K562 (cell line): ENCODE data around the gene FAM53A. TPM values are rescaled to one million over a fixed set of nuclear protein-coding genes. Genes with fewer than 3 reads are reported as not detected.

Experiments used
- CBX2 ChIP-seq: fragments of 200-600 bp; sonication (generic); IDR thresholded peaks from one replicate; pipeline ENCODE4 v1.6.1; 2012; ENCODE audit warnings: mild to moderate bottlenecking, low read length, inconsistent platforms; ENCODE audit not compliant: insufficient read depth, poor library complexity, severe bottlenecking
- DEAF1 ChIP-seq: fragments of 450-650 bp; formaldehyde crosslinking; IDR thresholded peaks from 2 replicates; pipeline ENCODE4 v1.4.0; 2020; ENCODE audit warnings: mild to moderate bottlenecking, moderate library complexity
- GATA2 ChIP-seq: sonication (generic); formaldehyde crosslinking; IDR thresholded peaks from 2 replicates; pipeline ENCODE4 v1.4.0; 2020; ENCODE audit warnings: mild to moderate bottlenecking, missing genetic modification reagents
- MAFF ChIP-seq: IDR thresholded peaks from 2 replicates; pipeline ENCODE4 v1.6.1; 2012; ENCODE audit warnings: low read length, improper control_type of control experiment
- NR1H2 ChIP-seq: sonication (generic); formaldehyde crosslinking; IDR thresholded peaks from 2 replicates; pipeline ENCODE4 v1.4.0; 2020; ENCODE audit warnings: mild to moderate bottlenecking, missing genetic modification reagents
- POLR3A ChIP-seq: IDR thresholded peaks from 2 replicates; pipeline ENCODE4 v1.6.1; 2011; ENCODE audit warnings: borderline replicate concordance, mild to moderate bottlenecking, moderate library complexity; ENCODE audit not compliant: insufficient read length, insufficient read depth; ENCODE audit errors: extremely low read depth
- RBM14 ChIP-seq: fragments of 200-400 bp; formaldehyde crosslinking; IDR thresholded peaks from 2 replicates; pipeline ENCODE4 v1.6.1; 2018; ENCODE audit warnings: low read depth, mild to moderate bottlenecking, low read length, moderate library complexity, borderline replicate concordance; ENCODE audit not compliant: insufficient read depth
- SNIP1 ChIP-seq: fragments of 450-650 bp; IDR thresholded peaks from 2 replicates; pipeline ENCODE4 v1.7.1; 2017; ENCODE audit warnings: low read depth, mild to moderate bottlenecking
- TAL1 ChIP-seq: fragments of 450-650 bp; IDR thresholded peaks from 2 replicates; pipeline ENCODE4 v1.6.1; 2016; ENCODE audit warnings: mild to moderate bottlenecking
- TCF7 ChIP-seq: sonication (generic); IDR thresholded peaks from 2 replicates; pipeline ENCODE4 v1.6.1; 2016; ENCODE audit warnings: antibody characterized with exemption, borderline replicate concordance
- THAP7 ChIP-seq: fragments of 250-450 bp; sonication (Bioruptor Pico); IDR thresholded peaks from 2 replicates; pipeline ENCODE4 v1.5.0; 2021
- ZFPM2 ChIP-seq: fragments of 250-450 bp; sonication (Bioruptor Pico); IDR thresholded peaks from 2 replicates; pipeline ENCODE4 v1.5.1; 2022; ENCODE audit warnings: mild to moderate bottlenecking
- ZNF140 ChIP-seq: fragments of 250-450 bp; sonication (Bioruptor Pico); IDR thresholded peaks from 2 replicates; pipeline ENCODE4 v1.8.0; 2021; ENCODE audit warnings: moderate library complexity, mild to moderate bottlenecking, inconsistent platforms
- ZNF551 ChIP-seq: fragments of 250-450 bp; sonication (Bioruptor Pico); IDR thresholded peaks from 2 replicates; pipeline ENCODE4 v1.5.0; 2021; ENCODE audit warnings: mild to moderate bottlenecking, moderate library complexity
- ZNF592 ChIP-seq: fragments of 450-650 bp; IDR thresholded peaks from 2 replicates; pipeline ENCODE4 v1.6.1; 2017; ENCODE audit warnings: antibody characterized with exemption, mild to moderate bottlenecking
- polyA plus RNA-seq, 8 experiments: library from polyadenylated mRNA; depleted of rRNA in 4 of 8; stranded (reverse) in 5 of 8; unstranded in 3 of 8; fragments of >200 nt; fragmentation: Nextera tagmentation in 2 of 8; fragmentation: Illumina TruSeq in 1 of 8; extraction: Ambion mirVana in 2 of 8; extraction: Trizol in 1 of 8; gene quantifications; 2 replicates each; pipeline versions ENCODE4 v1.2.1 to v1.2.3, GENCODE V29; 2011 to 2014; ENCODE audit warnings: inconsistent platforms in 1 of 8, missing spikeins in 1 of 8
- total RNA-seq, 7 experiments: library from RNA; depleted of rRNA in 6 of 7; stranded (reverse); fragments of >200 nt in 6 of 7; fragmentation: Illumina TruSeq in 2 of 7; extraction: Trizol in 2 of 7; gene quantifications; 2 replicates each; pipeline versions ENCODE4 v1.2.1 to v1.2.3, GENCODE V29; 2011 to 2021; ENCODE audit warnings: low replicate concordance in 1 of 7
- TF ChIP-seq, protein P1 (sequence below), 3 experiments: fragments of 200-800 bp in 1 of 3; fragments of 250-450 bp in 1 of 3; fragments of 450-650 bp in 1 of 3; sonication (Bioruptor Pico) in 1 of 3; sonication (Bioruptor generic) in 1 of 3; formaldehyde crosslinking in 1 of 3; IDR thresholded peaks; 2 replicates each; pipeline versions ENCODE4 v1.6.1 to v1.8.0; 2016 to 2022; ENCODE audit warnings: mild to moderate bottlenecking in 2 of 3, missing genetic modification characterization in 2 of 3, missing compliant biosample characterization in 1 of 3, moderate library complexity in 1 of 3
- TF ChIP-seq, protein P2 (sequence below): sonication (generic); formaldehyde crosslinking; IDR thresholded peaks from 2 replicates; pipeline ENCODE4 v1.8.1; 2023; ENCODE audit warnings: mild to moderate bottlenecking, missing genetic modification reagents

FAM53A gene
- total and polyA plus RNA-seq, 9 of the 15 experiments (the other 6 are each of a cell fraction or from before 2014, with no cell fraction given), result 0.53 to 2.7 (median 1.4) TPM; not detected in 2

DNA sequence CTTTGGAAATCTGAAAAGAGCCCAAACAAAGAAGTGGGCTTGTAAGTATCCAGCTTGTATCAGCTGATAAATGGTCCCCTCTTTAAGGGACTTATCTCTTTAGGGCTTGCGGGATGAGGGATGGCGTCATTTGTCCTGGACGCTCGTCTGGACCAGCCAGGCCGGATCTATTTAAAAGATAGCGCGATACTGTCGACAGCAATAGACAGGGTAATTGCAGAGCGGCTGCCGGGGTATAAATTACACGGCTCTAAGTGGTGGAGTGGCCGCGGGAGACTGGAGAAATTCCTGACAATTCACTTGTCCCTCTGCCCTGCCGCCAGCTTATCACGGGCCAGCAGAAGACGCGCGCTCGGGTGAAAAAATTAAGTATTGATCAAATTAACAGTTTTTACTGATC lies 90.7 kb downstream of the FAM53A start (continued):
- no peak for TF ChIP-seq ZNF551 (CRISPR knock-in tag)
- TF ChIP-seq CBX2, result no peak
- TF ChIP-seq, protein P1, sequence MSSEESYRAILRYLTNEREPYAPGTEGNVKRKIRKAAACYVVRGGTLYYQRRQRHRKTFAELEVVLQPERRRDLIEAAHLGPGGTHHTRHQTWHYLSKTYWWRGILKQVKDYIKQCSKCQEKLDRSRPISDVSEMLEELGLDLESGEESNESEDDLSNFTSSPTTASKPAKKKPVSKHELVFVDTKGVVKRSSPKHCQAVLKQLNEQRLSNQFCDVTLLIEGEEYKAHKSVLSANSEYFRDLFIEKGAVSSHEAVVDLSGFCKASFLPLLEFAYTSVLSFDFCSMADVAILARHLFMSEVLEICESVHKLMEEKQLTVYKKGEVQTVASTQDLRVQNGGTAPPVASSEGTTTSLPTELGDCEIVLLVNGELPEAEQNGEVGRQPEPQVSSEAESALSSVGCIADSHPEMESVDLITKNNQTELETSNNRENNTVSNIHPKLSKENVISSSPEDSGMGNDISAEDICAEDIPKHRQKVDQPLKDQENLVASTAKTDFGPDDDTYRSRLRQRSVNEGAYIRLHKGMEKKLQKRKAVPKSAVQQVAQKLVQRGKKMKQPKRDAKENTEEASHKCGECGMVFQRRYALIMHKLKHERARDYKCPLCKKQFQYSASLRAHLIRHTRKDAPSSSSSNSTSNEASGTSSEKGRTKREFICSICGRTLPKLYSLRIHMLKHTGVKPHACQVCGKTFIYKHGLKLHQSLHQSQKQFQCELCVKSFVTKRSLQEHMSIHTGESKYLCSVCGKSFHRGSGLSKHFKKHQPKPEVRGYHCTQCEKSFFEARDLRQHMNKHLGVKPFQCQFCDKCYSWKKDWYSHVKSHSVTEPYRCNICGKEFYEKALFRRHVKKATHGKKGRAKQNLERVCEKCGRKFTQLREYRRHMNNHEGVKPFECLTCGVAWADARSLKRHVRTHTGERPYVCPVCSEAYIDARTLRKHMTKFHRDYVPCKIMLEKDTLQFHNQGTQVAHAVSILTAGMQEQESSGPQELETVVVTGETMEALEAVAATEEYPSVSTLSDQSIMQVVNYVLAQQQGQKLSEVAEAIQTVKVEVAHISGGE (CRISPR knock-in tag; IDR thresholded peaks at IDR 0.05), result no peak
- no peak for TF ChIP-seq MAFF
- TF ChIP-seq RBM14, result no peak
- no peak for TF ChIP-seq ZNF140 (CRISPR knock-in tag)
- TF ChIP-seq, protein P2, sequence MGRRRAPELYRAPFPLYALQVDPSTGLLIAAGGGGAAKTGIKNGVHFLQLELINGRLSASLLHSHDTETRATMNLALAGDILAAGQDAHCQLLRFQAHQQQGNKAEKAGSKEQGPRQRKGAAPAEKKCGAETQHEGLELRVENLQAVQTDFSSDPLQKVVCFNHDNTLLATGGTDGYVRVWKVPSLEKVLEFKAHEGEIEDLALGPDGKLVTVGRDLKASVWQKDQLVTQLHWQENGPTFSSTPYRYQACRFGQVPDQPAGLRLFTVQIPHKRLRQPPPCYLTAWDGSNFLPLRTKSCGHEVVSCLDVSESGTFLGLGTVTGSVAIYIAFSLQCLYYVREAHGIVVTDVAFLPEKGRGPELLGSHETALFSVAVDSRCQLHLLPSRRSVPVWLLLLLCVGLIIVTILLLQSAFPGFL, result no peak
- peak; percentile 18; the same call in 1 of the 2 replicates for TF ChIP-seq TAL1
- TF ChIP-seq DEAF1 (CRISPR knock-in tag), result no peak
- TF ChIP-seq TCF7, result no peak
- no peak for TF ChIP-seq THAP7
- no peak for TF ChIP-seq ZFPM2 (CRISPR knock-in tag)
- TF ChIP-seq ZNF592, result no peak
- no peak for TF ChIP-seq NR1H2 (CRISPR knock-in tag)
- TF ChIP-seq GATA2 (CRISPR knock-in tag), result peak; percentile 53; the same call in 1 of the 2 replicates
- TF ChIP-seq SNIP1, result no peak
- no peak for TF ChIP-seq POLR3A
